ENCODE data around the gene YAF2. TPM values are rescaled to one million over a fixed set of nuclear protein-coding genes. Genes with fewer than 3 reads are reported as not detected.

The YAF2 gene
- total and polyA plus RNA-seq, 2 donors, result 24.9 to 28.3 TPM

GRCh38 chr12:42140901-42141300 is 97.1 kb downstream of the YAF2 start:
- Histone ChIP-seq H3K27ac (ENCODE audit: low read depth in 1 of 2, low read length in 1 of 2) (no peak overlapping the region), H3K4me1 (ENCODE audit: control insufficient read depth in 2 of 2, insufficient read depth in 2 of 2, low read length in 2 of 2) (peaks cover 7 to 9% of the 10 kb centered on the region in 2 donors), H3K4me3 (ENCODE audit: low read length in 2 of 2) (no peak overlapping the region), H3K36me3 (ENCODE audit: control insufficient read depth in 2 of 2, insufficient read depth in 2 of 2, low read length in 1 of 2) (no peaks in the 10 kb centered on the region), H3K9me3 (ENCODE audit: control insufficient read depth in 2 of 2, insufficient read depth in 1 of 2, low read length in 1 of 2) (no peaks in the 10 kb centered on the region), H3K27me3 (ENCODE audit: control insufficient read depth in 2 of 2, insufficient read depth in 1 of 2, low read length in 1 of 2) (peaks cover 0 to 2% of the 10 kb centered on the region in 2 donors)
- DNase-seq (ENCODE audit: low read depth in 6 of 9, low spot score in 9 of 9), result no peak
- 93% methylated on average over 3 of the region's 3 CpGs for WGBS

GRCh38 chr12:42135259-42135814 is 102.7 kb downstream of the YAF2 start:
- no peaks in the 10 kb centered on the region for H3K9me3 ChIP-seq (ENCODE audit: control insufficient read depth in 2 of 2, insufficient read depth in 1 of 2, low read length in 1 of 2)
- H3K36me3 ChIP-seq (ENCODE audit: control insufficient read depth in 2 of 2, insufficient read depth in 2 of 2, low read length in 1 of 2), result no peaks in the 10 kb centered on the region
- no peak overlapping the region for H3K27ac ChIP-seq (ENCODE audit: low read depth in 1 of 2, low read length in 1 of 2)
- no peaks in the 10 kb centered on the region for H3K27me3 ChIP-seq (ENCODE audit: control insufficient read depth in 2 of 2, insufficient read depth in 1 of 2, low read length in 1 of 2)
- WGBS, result 96% methylated on average over 3 of the region's 3 CpGs
- H3K4me1 ChIP-seq (ENCODE audit: control insufficient read depth in 2 of 2, insufficient read depth in 2 of 2, low read length in 2 of 2), result no peaks in the 10 kb centered on the region
- no peak for DNase-seq (ENCODE audit: low read depth in 6 of 9, low spot score in 9 of 9)
- no peak overlapping the region for H3K4me3 ChIP-seq (ENCODE audit: low read length in 2 of 2)

GRCh38 chr12:42130672-42131402 is 107.2 kb downstream of the YAF2 start:
- WGBS, result 92% methylated on average over 4 of the region's 4 CpGs
- no peaks in the 10 kb centered on the region for H3K9me3 ChIP-seq (ENCODE audit: control insufficient read depth in 2 of 2, insufficient read depth in 1 of 2, low read length in 1 of 2)
- DNase-seq (ENCODE audit: low read depth in 6 of 9, low spot score in 9 of 9), result no peak
- H3K27ac ChIP-seq (ENCODE audit: low read depth in 1 of 2, low read length in 1 of 2), result no peak overlapping the region
- no peaks in the 10 kb centered on the region for H3K27me3 ChIP-seq (ENCODE audit: control insufficient read depth in 2 of 2, insufficient read depth in 1 of 2, low read length in 1 of 2)
- H3K4me1 ChIP-seq (ENCODE audit: control insufficient read depth in 2 of 2, insufficient read depth in 2 of 2, low read length in 2 of 2), result no peaks in the 10 kb centered on the region
- no peak overlapping the region for H3K4me3 ChIP-seq (ENCODE audit: low read length in 2 of 2)
- no peaks in the 10 kb centered on the region for H3K36me3 ChIP-seq (ENCODE audit: control insufficient read depth in 2 of 2, insufficient read depth in 2 of 2, low read length in 1 of 2)

- DNase-seq (ENCODE audit: low read depth in 6 of 9, low spot score in 9 of 9), result peak in 1 of 9 donors; percentile 47
- 84% methylated on average over 4 of the region's 4 CpGs for WGBS
- no peaks in the 10 kb centered on the region for H3K4me1 ChIP-seq (ENCODE audit: control insufficient read depth in 2 of 2, insufficient read depth in 2 of 2, low read length in 2 of 2)
- H3K4me3 ChIP-seq (ENCODE audit: low read length in 2 of 2), result no peak overlapping the region
- no peaks in the 10 kb centered on the region for H3K9me3 ChIP-seq (ENCODE audit: control insufficient read depth in 2 of 2, insufficient read depth in 1 of 2, low read length in 1 of 2)
- no peaks in the 10 kb centered on the region for H3K36me3 ChIP-seq (ENCODE audit: control insufficient read depth in 2 of 2, insufficient read depth in 2 of 2, low read length in 1 of 2)
- no peaks in the 10 kb centered on the region for H3K27me3 ChIP-seq (ENCODE audit: control insufficient read depth in 2 of 2, insufficient read depth in 1 of 2, low read length in 1 of 2)
- no peak overlapping the region for H3K27ac ChIP-seq (ENCODE audit: low read depth in 1 of 2, low read length in 1 of 2)
Observed at GRCh38 chr12:42129595-42130204, 108.3 kb downstream of the YAF2 start.

- no peaks in the 10 kb centered on the region for H3K4me1 ChIP-seq (ENCODE audit: control insufficient read depth in 2 of 2, insufficient read depth in 2 of 2, low read length in 2 of 2)
- no peak for DNase-seq (ENCODE audit: low read depth in 6 of 9, low spot score in 9 of 9)
- H3K36me3 ChIP-seq (ENCODE audit: control insufficient read depth in 2 of 2, insufficient read depth in 2 of 2, low read length in 1 of 2), result no peaks in the 10 kb centered on the region
- 99% methylated on average over 6 of the region's 6 CpGs for WGBS
- H3K27me3 ChIP-seq (ENCODE audit: control insufficient read depth in 2 of 2, insufficient read depth in 1 of 2, low read length in 1 of 2), result no peaks in the 10 kb centered on the region
- H3K9me3 ChIP-seq (ENCODE audit: control insufficient read depth in 2 of 2, insufficient read depth in 1 of 2, low read length in 1 of 2), result no peaks in the 10 kb centered on the region
- no peak overlapping the region for H3K27ac ChIP-seq (ENCODE audit: low read depth in 1 of 2, low read length in 1 of 2)
- H3K4me3 ChIP-seq (ENCODE audit: low read length in 2 of 2), result no peak overlapping the region
Observed at GRCh38 chr12:42128888-42129287, 109.2 kb downstream of the YAF2 start.

GRCh38 chr12:42128327-42128726 is 109.7 kb downstream of the YAF2 start:
- no peak for DNase-seq (ENCODE audit: low read depth in 6 of 9, low spot score in 9 of 9)
- Histone ChIP-seq H3K4me3 (ENCODE audit: low read length in 2 of 2) (no peak overlapping the region), H3K36me3 (ENCODE audit: control insufficient read depth in 2 of 2, insufficient read depth in 2 of 2, low read length in 1 of 2) (no peaks in the 10 kb centered on the region), H3K9me3 (ENCODE audit: control insufficient read depth in 2 of 2, insufficient read depth in 1 of 2, low read length in 1 of 2) (no peaks in the 10 kb centered on the region), H3K27ac (ENCODE audit: low read depth in 1 of 2, low read length in 1 of 2) (no peak overlapping the region), H3K27me3 (ENCODE audit: control insufficient read depth in 2 of 2, insufficient read depth in 1 of 2, low read length in 1 of 2) (no peaks in the 10 kb centered on the region), H3K4me1 (ENCODE audit: control insufficient read depth in 2 of 2, insufficient read depth in 2 of 2, low read length in 2 of 2) (no peaks in the 10 kb centered on the region)
- 96% methylated on average over 3 of the region's 3 CpGs for WGBS

- H3K4me3 ChIP-seq (ENCODE audit: low read length in 2 of 2), result no peak overlapping the region
- H3K36me3 ChIP-seq (ENCODE audit: control insufficient read depth in 2 of 2, insufficient read depth in 2 of 2, low read length in 1 of 2), result no peaks in the 10 kb centered on the region
- H3K4me1 ChIP-seq (ENCODE audit: control insufficient read depth in 2 of 2, insufficient read depth in 2 of 2, low read length in 2 of 2), result no peaks in the 10 kb centered on the region
- H3K9me3 ChIP-seq (ENCODE audit: control insufficient read depth in 2 of 2, insufficient read depth in 1 of 2, low read length in 1 of 2), result no peaks in the 10 kb centered on the region
- WGBS, result 95% methylated on average over 1 of the region's 1 CpG
- no peaks in the 10 kb centered on the region for H3K27me3 ChIP-seq (ENCODE audit: control insufficient read depth in 2 of 2, insufficient read depth in 1 of 2, low read length in 1 of 2)
- DNase-seq (ENCODE audit: low read depth in 6 of 9, low spot score in 9 of 9), result no peak
- no peak overlapping the region for H3K27ac ChIP-seq (ENCODE audit: low read depth in 1 of 2, low read length in 1 of 2)
Observed at GRCh38 chr12:42126963-42127362, 111.1 kb downstream of the YAF2 start.

- WGBS, result 29% methylated on average over 1 of the region's 1 CpG
- no peak for DNase-seq (ENCODE audit: low read depth in 6 of 9, low spot score in 9 of 9)
- Histone ChIP-seq H3K27me3 (ENCODE audit: control insufficient read depth in 2 of 2, insufficient read depth in 1 of 2, low read length in 1 of 2) (no peaks in the 10 kb centered on the region), H3K27ac (ENCODE audit: low read depth in 1 of 2, low read length in 1 of 2) (no peak overlapping the region), H3K4me3 (ENCODE audit: low read length in 2 of 2) (no peak overlapping the region), H3K4me1 (ENCODE audit: control insufficient read depth in 2 of 2, insufficient read depth in 2 of 2, low read length in 2 of 2) (no peaks in the 10 kb centered on the region), H3K9me3 (ENCODE audit: control insufficient read depth in 2 of 2, insufficient read depth in 1 of 2, low read length in 1 of 2) (no peaks in the 10 kb centered on the region), H3K36me3 (ENCODE audit: control insufficient read depth in 2 of 2, insufficient read depth in 2 of 2, low read length in 1 of 2) (no peaks in the 10 kb centered on the region)
Observed at GRCh38 chr12:42125388-42125767, 112.7 kb downstream of the YAF2 start.

- H3K4me3 ChIP-seq (ENCODE audit: low read length in 2 of 2), result no peak overlapping the region
- H3K4me1 ChIP-seq (ENCODE audit: control insufficient read depth in 2 of 2, insufficient read depth in 2 of 2, low read length in 2 of 2), result no peaks in the 10 kb centered on the region
- 64% methylated on average over 5 of the region's 5 CpGs for WGBS
- no peak for DNase-seq (ENCODE audit: low read depth in 6 of 9, low spot score in 9 of 9)
- no peaks in the 10 kb centered on the region for H3K36me3 ChIP-seq (ENCODE audit: control insufficient read depth in 2 of 2, insufficient read depth in 2 of 2, low read length in 1 of 2)
- no peak overlapping the region for H3K27ac ChIP-seq (ENCODE audit: low read depth in 1 of 2, low read length in 1 of 2)
- H3K9me3 ChIP-seq (ENCODE audit: control insufficient read depth in 2 of 2, insufficient read depth in 1 of 2, low read length in 1 of 2), result no peaks in the 10 kb centered on the region
- no peaks in the 10 kb centered on the region for H3K27me3 ChIP-seq (ENCODE audit: control insufficient read depth in 2 of 2, insufficient read depth in 1 of 2, low read length in 1 of 2)
Observed at GRCh38 chr12:42124764-42125387, 113.2 kb downstream of the YAF2 start.
